RWPE2 (cell line): ENCODE measurements around the gene GSTA3.
"Not testable (repeated sequence)": the region's sequence is repeated elsewhere in the genome, so short reads cannot be mapped to it uniquely, and the experiment has no call there.

Source experiments
- ATAC-seq: fragments of 200-7000 bp; cut with Tn5 transposase; 3 replicates; pipeline ENCODE4 v1.9.1; 2021; ENCODE audit warnings: low read depth
- DNase-seq: peaks from one replicate; pipeline ENCODE4 v3.0.0-alpha.2; 2020; ENCODE audit warnings: low spot score
- H3K27ac ChIP-seq: fragments of 450-650 bp; 2 replicates; pipeline ENCODE4 v1.5.1; 2017; ENCODE audit warnings: mild to moderate bottlenecking; ENCODE audit not compliant: poor library complexity, severe bottlenecking
- H3K27me3 ChIP-seq: fragments of 250-450 bp; sonication (Bioruptor Pico); 2 replicates; pipeline ENCODE4 v1.5.1; 2021; ENCODE audit warnings: mild to moderate bottlenecking, moderate library complexity; ENCODE audit not compliant: insufficient read depth, poor library complexity, severe bottlenecking
- H3K36me3 ChIP-seq: fragments of 250-450 bp; sonication (Bioruptor Pico); 2 replicates; pipeline ENCODE4 v1.5.1; 2020; ENCODE audit warnings: low read depth, mild to moderate bottlenecking, moderate library complexity
- H3K4me1 ChIP-seq: fragments of 250-450 bp; sonication (Bioruptor Pico); 2 replicates; pipeline ENCODE4 v1.5.1; 2021; ENCODE audit warnings: mild to moderate bottlenecking, moderate library complexity; ENCODE audit not compliant: insufficient read depth, poor library complexity, severe bottlenecking
- H3K4me3 ChIP-seq: fragments of 250-450 bp; sonication (Bioruptor Pico); 2 replicates; pipeline ENCODE4 v1.5.1; 2021; ENCODE audit warnings: mild to moderate bottlenecking, moderate library complexity; ENCODE audit not compliant: severe bottlenecking
- H3K9me3 ChIP-seq: fragments of 250-450 bp; sonication (Bioruptor Pico); 2 replicates; pipeline ENCODE4 v1.5.1; 2021; ENCODE audit warnings: mild to moderate bottlenecking, moderate library complexity; ENCODE audit not compliant: severe bottlenecking
- TF ChIP-seq, protein P1 (sequence below): fragments of 450-650 bp; IDR thresholded peaks from one replicate; pipeline ENCODE4 v1.5.1; 2017; ENCODE audit warnings: mild to moderate bottlenecking, moderate library complexity; ENCODE audit not compliant: poor library complexity, severe bottlenecking

GSTA3 gene

DNA sequence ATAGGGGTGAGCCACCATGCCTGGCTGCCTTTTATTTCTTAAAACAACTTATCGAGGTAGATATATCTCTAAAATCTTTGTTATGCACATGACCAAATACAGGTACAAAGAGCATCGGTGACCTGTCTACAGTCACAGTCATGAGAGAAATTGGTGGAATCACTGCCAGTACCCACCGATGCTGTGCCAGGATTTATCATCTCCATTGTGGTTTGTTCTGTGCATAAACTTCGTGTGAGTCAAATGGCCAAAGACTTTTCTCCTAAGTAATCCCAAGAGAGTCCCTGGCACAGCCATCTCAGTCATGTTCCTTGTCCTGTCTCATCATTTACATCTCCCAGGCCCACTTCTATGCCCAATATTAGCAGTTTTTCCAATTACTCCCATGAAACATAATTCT lies 9.0 kb downstream of the GSTA3 start:
- TF ChIP-seq, protein P1, sequence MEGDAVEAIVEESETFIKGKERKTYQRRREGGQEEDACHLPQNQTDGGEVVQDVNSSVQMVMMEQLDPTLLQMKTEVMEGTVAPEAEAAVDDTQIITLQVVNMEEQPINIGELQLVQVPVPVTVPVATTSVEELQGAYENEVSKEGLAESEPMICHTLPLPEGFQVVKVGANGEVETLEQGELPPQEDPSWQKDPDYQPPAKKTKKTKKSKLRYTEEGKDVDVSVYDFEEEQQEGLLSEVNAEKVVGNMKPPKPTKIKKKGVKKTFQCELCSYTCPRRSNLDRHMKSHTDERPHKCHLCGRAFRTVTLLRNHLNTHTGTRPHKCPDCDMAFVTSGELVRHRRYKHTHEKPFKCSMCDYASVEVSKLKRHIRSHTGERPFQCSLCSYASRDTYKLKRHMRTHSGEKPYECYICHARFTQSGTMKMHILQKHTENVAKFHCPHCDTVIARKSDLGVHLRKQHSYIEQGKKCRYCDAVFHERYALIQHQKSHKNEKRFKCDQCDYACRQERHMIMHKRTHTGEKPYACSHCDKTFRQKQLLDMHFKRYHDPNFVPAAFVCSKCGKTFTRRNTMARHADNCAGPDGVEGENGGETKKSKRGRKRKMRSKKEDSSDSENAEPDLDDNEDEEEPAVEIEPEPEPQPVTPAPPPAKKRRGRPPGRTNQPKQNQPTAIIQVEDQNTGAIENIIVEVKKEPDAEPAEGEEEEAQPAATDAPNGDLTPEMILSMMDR, result no peak
- Histone ChIP-seq H3K27ac (no peak overlapping the region), H3K27me3 (no peaks in the 10 kb centered on the region), H3K36me3 (no peaks in the 10 kb centered on the region), H3K4me1 (no peaks in the 10 kb centered on the region), H3K4me3 (no peak overlapping the region), H3K9me3 (no peaks in the 10 kb centered on the region)
- DNase-seq, result no peak
- no peak for ATAC-seq

DNA sequence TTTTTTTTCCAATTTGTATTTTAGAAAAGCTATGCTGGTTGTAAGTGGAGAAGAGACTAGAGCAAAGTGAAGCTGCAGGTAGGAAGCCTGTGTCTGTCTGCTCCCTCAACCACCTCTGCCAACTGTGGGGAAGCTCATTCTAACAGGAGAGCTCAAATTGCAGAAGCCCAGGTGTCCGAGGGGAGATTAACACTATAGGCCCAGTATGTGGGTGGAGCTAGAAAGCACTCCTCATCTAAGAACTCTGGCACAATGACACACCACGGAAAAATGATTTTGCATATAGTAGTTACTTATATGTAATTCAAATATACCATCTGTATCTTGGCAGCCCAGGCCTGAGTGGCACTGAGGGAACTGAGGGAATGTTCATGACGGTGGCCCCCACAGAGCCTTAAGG lies 13.7 kb downstream of the GSTA3 start:
- DNase-seq, H3K27ac ChIP-seq, H3K4me1 ChIP-seq, H3K36me3 ChIP-seq, H3K9me3 ChIP-seq, H3K27me3 ChIP-seq, H3K4me3 ChIP-seq: not testable (repeated sequence)
- ATAC-seq, result peak; percentile 31; the same call in 1 of the 3 replicates

DNA sequence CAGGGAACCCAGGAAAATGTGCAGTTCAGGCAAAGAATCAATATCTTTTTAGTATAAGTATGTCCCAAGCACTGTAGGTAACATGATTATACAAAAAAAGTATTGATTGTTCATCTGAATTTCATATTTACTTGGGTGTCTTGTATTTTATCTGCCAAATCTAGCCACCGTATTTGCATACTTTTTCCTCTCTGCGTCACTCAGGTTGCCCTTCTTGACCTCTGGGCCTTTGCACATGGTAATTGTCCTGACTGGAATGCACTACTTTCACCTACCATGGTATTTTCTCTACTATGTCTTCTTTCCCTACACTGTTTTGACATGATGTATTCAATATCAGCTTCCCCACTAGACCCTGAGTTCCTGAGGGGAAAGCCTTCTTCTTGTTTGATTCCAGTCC lies 15.2 kb downstream of the GSTA3 start:
- ATAC-seq (no peak), DNase-seq (no peak)
- no peaks in the 10 kb centered on the region for H3K36me3 ChIP-seq
- H3K27me3 ChIP-seq, result no peaks in the 10 kb centered on the region
- no peaks in the 10 kb centered on the region for H3K9me3 ChIP-seq
- TF ChIP-seq, protein P1, result no peak
- no peak overlapping the region for H3K4me3 ChIP-seq
- H3K27ac ChIP-seq, result no peak overlapping the region
- no peaks in the 10 kb centered on the region for H3K4me1 ChIP-seq

DNA sequence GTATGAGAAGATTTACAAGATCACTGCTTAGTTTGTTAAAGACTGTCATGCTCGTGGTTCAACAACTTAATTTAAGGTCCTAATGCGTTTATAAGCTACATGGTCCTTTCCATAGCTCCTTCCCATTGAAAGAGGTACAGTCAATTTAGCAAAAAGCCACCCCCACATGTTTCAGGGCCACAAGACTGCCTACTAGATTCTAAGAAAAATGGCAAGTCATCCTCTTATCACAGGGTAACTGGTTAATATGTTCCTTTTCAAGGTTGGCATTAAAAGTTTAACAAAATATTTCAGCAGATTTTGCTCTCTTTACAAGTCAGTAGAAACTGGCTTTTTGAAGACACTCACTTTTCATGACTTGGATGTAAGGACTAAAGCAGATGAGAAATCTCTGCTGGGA lies 15.7 kb downstream of the GSTA3 start:
- TF ChIP-seq, protein P1, result no peak
- Histone ChIP-seq H3K27ac (no peak overlapping the region), H3K4me3 (no peak overlapping the region), H3K27me3 (no peaks in the 10 kb centered on the region), H3K4me1 (no peaks in the 10 kb centered on the region), H3K36me3 (no peaks in the 10 kb centered on the region), H3K9me3 (no peaks in the 10 kb centered on the region)
- no peak for DNase-seq
- ATAC-seq, result no peak

DNA sequence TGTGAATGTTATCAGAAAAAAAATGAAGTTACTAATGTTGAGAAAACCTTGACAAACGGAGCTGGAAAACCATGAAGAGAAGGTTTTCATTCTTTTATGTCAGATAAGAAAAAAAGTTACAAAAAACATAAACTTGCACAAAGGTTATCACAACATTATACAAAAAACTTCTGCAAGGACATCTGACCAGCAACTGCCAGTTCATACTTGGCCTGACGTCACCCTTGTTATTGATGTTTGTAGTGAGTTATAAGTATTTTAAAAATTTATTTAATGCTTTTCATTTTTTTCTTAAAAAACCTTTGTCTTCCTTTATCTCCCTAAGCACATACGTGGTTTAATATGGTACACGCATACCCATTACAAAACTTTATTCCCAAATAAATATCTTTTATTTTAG lies 16.3 kb downstream of the GSTA3 start:
- Histone ChIP-seq H3K27ac (no peak overlapping the region), H3K27me3 (no peaks in the 10 kb centered on the region), H3K9me3 (no peaks in the 10 kb centered on the region), H3K36me3 (no peaks in the 10 kb centered on the region), H3K4me3 (no peak overlapping the region), H3K4me1 (no peaks in the 10 kb centered on the region)
- TF ChIP-seq, protein P1, result no peak
- ATAC-seq (no peak), DNase-seq (no peak)
